Loucy (cell line): ENCODE data around the gene DNM3.

ENCODE experiments used
- H2AFZ ChIP-seq: fragments of 200-600 bp; sonication (generic); 2 replicates; pipeline ENCODE4 v1.6.0; 2016; ENCODE audit warnings: antibody characterized with exemption, mild to moderate bottlenecking, low read length, moderate library complexity
- H3F3A ChIP-seq: fragments of 200-600 bp; 2 replicates; pipeline ENCODE4 v1.6.0; 2016; ENCODE audit warnings: antibody characterized with exemption, low read depth, mild to moderate bottlenecking
- H3K27me3 ChIP-seq: fragments of 200-600 bp; sonication (generic); 2 replicates; pipeline ENCODE4 v1.6.1; 2014; ENCODE audit warnings: low read length, mild to moderate bottlenecking; ENCODE audit not compliant: insufficient read depth, poor library complexity, severe bottlenecking
- H3K36me3 ChIP-seq: fragments of 200-600 bp; sonication (generic); 2 replicates; pipeline ENCODE4 v1.6.1; 2016; ENCODE audit warnings: low read length; ENCODE audit not compliant: insufficient read depth
- H3K4me1 ChIP-seq: fragments of 200-600 bp; sonication (generic); 2 replicates; pipeline ENCODE4 v1.5.1; 2014; ENCODE audit warnings: low read length, mild to moderate bottlenecking; ENCODE audit not compliant: insufficient read depth, poor library complexity, severe bottlenecking
- H3K4me2 ChIP-seq: fragments of 200-600 bp; sonication (generic); 2 replicates; pipeline ENCODE4 v1.6.0; 2014; ENCODE audit warnings: antibody characterized with exemption, low read length, low read depth, mild to moderate bottlenecking; ENCODE audit not compliant: poor library complexity, severe bottlenecking
- H3K4me3 ChIP-seq: fragments of 200-600 bp; sonication (generic); 2 replicates; pipeline ENCODE4 v1.5.1; 2014; ENCODE audit warnings: low read length, mild to moderate bottlenecking, mixed read lengths; ENCODE audit not compliant: poor library complexity, severe bottlenecking
- H3K79me2 ChIP-seq: fragments of 200-600 bp; sonication (generic); 2 replicates; pipeline ENCODE4 v1.6.1; 2014; ENCODE audit warnings: low read length; ENCODE audit not compliant: insufficient read depth
- H3K9ac ChIP-seq: fragments of 200-600 bp; sonication (generic); 2 replicates; pipeline ENCODE4 v1.6.0; 2014; ENCODE audit warnings: mild to moderate bottlenecking, low read depth, low read length, moderate library complexity; ENCODE audit not compliant: poor library complexity, severe bottlenecking
- H3K9me2 ChIP-seq: fragments of 200-600 bp; sonication (generic); replicated peaks from 2 replicates; pipeline ENCODE4 v1.6.1; 2016; ENCODE audit warnings: low read depth, low read length, mixed read lengths
- H3K9me3 ChIP-seq: fragments of 200-600 bp; sonication (generic); 2 replicates; pipeline ENCODE4 v1.6.1; 2014; ENCODE audit warnings: mild to moderate bottlenecking, antibody characterized with exemption, low read length, low read depth; ENCODE audit not compliant: insufficient read depth
- H4K20me1 ChIP-seq: fragments of 200-600 bp; sonication (generic); 2 replicates; pipeline ENCODE4 v1.6.0; 2014; ENCODE audit warnings: antibody characterized with exemption, low read length, mild to moderate bottlenecking; ENCODE audit not compliant: insufficient read depth, poor library complexity, severe bottlenecking
- CTCF ChIP-seq: fragments of 200-600 bp; sonication (generic); conservative IDR thresholded peaks from 2 replicates; pipeline ENCODE4 v1.5.1; 2014; ENCODE audit warnings: mild to moderate bottlenecking, antibody characterized with exemption, low read length
- EZH2phosphoT487 ChIP-seq: fragments of 200-600 bp; IDR thresholded peaks from 2 replicates; pipeline ENCODE4 v1.6.1; 2018; ENCODE audit warnings: antibody characterized with exemption, mild to moderate bottlenecking, moderate library complexity, borderline replicate concordance

Gene DNM3

GRCh38 chr1:172238965-172239364 is 397.7 kb downstream of the DNM3 start:
- no peak overlapping the region for H3K4me2 ChIP-seq
- no peaks in the 10 kb centered on the region for H4K20me1 ChIP-seq
- H3K4me1 ChIP-seq: no peaks in the 10 kb centered on the region
- H2AFZ ChIP-seq: no peak overlapping the region
- no peak overlapping the region for H3K4me3 ChIP-seq
- H3F3A ChIP-seq: no peaks in the 10 kb centered on the region
- no peak for TF ChIP-seq EZH2phosphoT487
- TF ChIP-seq CTCF: no peak
- no peaks in the 10 kb centered on the region for H3K9me2 ChIP-seq
- no peak overlapping the region for H3K9ac ChIP-seq
- no peaks in the 10 kb centered on the region for H3K36me3 ChIP-seq
- no peaks in the 10 kb centered on the region for H3K79me2 ChIP-seq
- no peaks in the 10 kb centered on the region for H3K9me3 ChIP-seq
- H3K27me3 ChIP-seq: no peaks in the 10 kb centered on the region

- Histone ChIP-seq H3K4me2 (no peak overlapping the region), H3K9me3 (no peaks in the 10 kb centered on the region), H3K9me2 (no peaks in the 10 kb centered on the region), H3K4me3 (no peak overlapping the region), H3K4me1 (no peaks in the 10 kb centered on the region), H3K27me3 (no peaks in the 10 kb centered on the region), H3K79me2 (no peaks in the 10 kb centered on the region), H4K20me1 (no peaks in the 10 kb centered on the region), H3K36me3 (no peaks in the 10 kb centered on the region), H2AFZ (peak overlapping the region; percentile 3; the same call in 1 of the 2 replicates), H3K9ac (no peak overlapping the region), H3F3A (no peaks in the 10 kb centered on the region)
- TF ChIP-seq CTCF (no peak), EZH2phosphoT487 (no peak)
Observed at GRCh38 chr1:172239901-172240300, 398.6 kb downstream of the DNM3 start.

GRCh38 chr1:172241540-172241939 is 400.2 kb downstream of the DNM3 start:
- TF ChIP-seq CTCF (no peak), EZH2phosphoT487 (no peak)
- Histone ChIP-seq H2AFZ (peak overlapping the region; percentile 48; the same call in 1 of the 2 replicates), H3K36me3 (no peaks in the 10 kb centered on the region), H3K79me2 (no peaks in the 10 kb centered on the region), H3K4me2 (no peak overlapping the region), H4K20me1 (no peaks in the 10 kb centered on the region), H3F3A (no peaks in the 10 kb centered on the region), H3K4me1 (no peaks in the 10 kb centered on the region), H3K4me3 (no peak overlapping the region), H3K9me3 (no peaks in the 10 kb centered on the region), H3K27me3 (no peaks in the 10 kb centered on the region), H3K9me2 (no peaks in the 10 kb centered on the region), H3K9ac (no peak overlapping the region)
